HepG2 (cell line): Measurements from ENCODE around the gene ZNF593OS. TPM values are rescaled to one million over a fixed set of nuclear protein-coding genes. Genes with fewer than 3 reads are reported as not detected.

Experiments used
- BCL6 ChIP-seq: IDR thresholded peaks from 2 replicates; pipeline ENCODE4 v1.6.1; 2016; ENCODE audit warnings: missing genetic modification reagents, missing compliant biosample characterization
- GATA4 ChIP-seq: sonication (generic); IDR thresholded peaks from 2 replicates; pipeline ENCODE4 v1.6.1; 2016; ENCODE audit warnings: antibody characterized with exemption, low read depth, borderline replicate concordance
- REL ChIP-seq: sonication (generic); formaldehyde crosslinking; conservative IDR thresholded peaks from 2 replicates; pipeline ENCODE4 v1.8.0; 2022; ENCODE audit warnings: mild to moderate bottlenecking, missing genetic modification reagents, moderate library complexity
- ZBTB40 ChIP-seq, 2 experiments: fragments of 450-650 bp in 1 of 2; sonication (generic) in 1 of 2; formaldehyde crosslinking in 1 of 2; IDR thresholded peaks; 2 replicates each; pipeline versions ENCODE4 v1.6.1 to v1.8.0; 2016 to 2022; ENCODE audit warnings: antibody characterized with exemption in 1 of 2, mild to moderate bottlenecking in 1 of 2, missing genetic modification reagents in 1 of 2
- ZFX ChIP-seq: sonication (generic); formaldehyde crosslinking; IDR thresholded peaks from 2 replicates; pipeline ENCODE4 v1.4.0; 2020; ENCODE audit warnings: mild to moderate bottlenecking, low read depth, missing genetic modification reagents, moderate library complexity
- ZNF460 ChIP-seq: sonication (generic); formaldehyde crosslinking; IDR thresholded peaks from 2 replicates; pipeline ENCODE4 v1.5.1; 2020; ENCODE audit warnings: missing genetic modification reagents, mild to moderate bottlenecking, borderline replicate concordance
- ZNF687 ChIP-seq: sonication (generic); formaldehyde crosslinking; IDR thresholded peaks from 2 replicates; pipeline ENCODE4 v1.5.1; 2020; ENCODE audit warnings: mild to moderate bottlenecking, missing genetic modification reagents, moderate library complexity
- ZNF850 ChIP-seq: sonication (generic); formaldehyde crosslinking; conservative IDR thresholded peaks from 2 replicates; pipeline ENCODE4 v1.9.0; 2021; ENCODE audit warnings: mild to moderate bottlenecking, missing genetic modification reagents
- polyA plus RNA-seq, 8 experiments: library from polyadenylated mRNA; depleted of rRNA in 3 of 8; stranded (reverse) in 7 of 8; unstranded in 1 of 8; fragments of >200 nt; fragmentation: Illumina TruSeq in 4 of 8; extraction: Trizol in 4 of 8; gene quantifications; 2 replicates each; pipeline versions ENCODE4 v1.2.1 to v1.2.3, GENCODE V29; 2011 to 2016; ENCODE audit warnings: low read depth in 4 of 8, missing spikeins in 1 of 8, mixed read lengths in 1 of 8; ENCODE audit not compliant: insufficient read depth in 1 of 8
- total RNA-seq, 5 experiments: library from RNA; depleted of rRNA; stranded (reverse); fragments of >200 nt; fragmentation: Illumina TruSeq; extraction: Trizol; gene quantifications; 2 replicates each; pipeline ENCODE4 v1.2.3, GENCODE V29; 2016; ENCODE audit warnings: low read depth in 1 of 5
- TF ChIP-seq, protein P1 (sequence below): sonication (generic); formaldehyde crosslinking; IDR thresholded peaks from 2 replicates; pipeline ENCODE4 v1.8.1; 2023; ENCODE audit warnings: missing genetic modification reagents, inconsistent platforms, borderline replicate concordance
- TF ChIP-seq, protein P2 (sequence below): sonication (generic); formaldehyde crosslinking; IDR thresholded peaks from 2 replicates; pipeline ENCODE4 v1.4.0; 2020; ENCODE audit warnings: missing genetic modification reagents, mild to moderate bottlenecking, borderline replicate concordance

The ZNF593OS gene
- total and polyA plus RNA-seq, 2 of the 13 experiments (the other 11 are each of a cell fraction or from before 2014, with no cell fraction given): not detected

DNA sequence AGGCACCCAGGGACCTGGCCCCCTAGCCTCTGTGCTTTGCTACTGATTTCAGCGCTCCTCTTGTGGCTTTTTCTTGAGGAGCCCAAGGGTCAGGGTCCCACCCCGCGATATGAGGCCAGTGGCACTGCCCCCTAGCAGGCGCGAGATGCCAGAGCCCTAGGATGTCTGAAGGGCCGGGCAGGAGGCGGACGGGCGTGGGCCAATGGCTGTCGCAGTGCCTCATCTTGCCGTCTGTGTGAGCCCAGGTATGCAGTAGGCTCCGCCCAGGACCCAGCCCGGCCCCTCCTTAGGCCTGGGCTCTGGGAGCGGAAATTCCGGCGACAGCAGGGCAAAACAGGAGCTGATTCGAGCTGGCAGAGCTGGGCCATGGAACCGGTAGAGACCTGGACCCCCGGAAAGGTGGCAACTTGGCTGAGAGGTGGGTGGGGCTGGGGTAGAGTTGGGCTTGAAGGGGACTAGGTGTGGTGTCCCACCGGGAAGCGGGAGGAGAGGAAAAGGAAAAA is 5.6 kb upstream of the ZNF593OS start, which contains the start of gene CNKSR1 (continued):
- peak; percentile 69 for TF ChIP-seq ZNF687 (CRISPR knock-in tag)
- TF ChIP-seq, protein P1, sequence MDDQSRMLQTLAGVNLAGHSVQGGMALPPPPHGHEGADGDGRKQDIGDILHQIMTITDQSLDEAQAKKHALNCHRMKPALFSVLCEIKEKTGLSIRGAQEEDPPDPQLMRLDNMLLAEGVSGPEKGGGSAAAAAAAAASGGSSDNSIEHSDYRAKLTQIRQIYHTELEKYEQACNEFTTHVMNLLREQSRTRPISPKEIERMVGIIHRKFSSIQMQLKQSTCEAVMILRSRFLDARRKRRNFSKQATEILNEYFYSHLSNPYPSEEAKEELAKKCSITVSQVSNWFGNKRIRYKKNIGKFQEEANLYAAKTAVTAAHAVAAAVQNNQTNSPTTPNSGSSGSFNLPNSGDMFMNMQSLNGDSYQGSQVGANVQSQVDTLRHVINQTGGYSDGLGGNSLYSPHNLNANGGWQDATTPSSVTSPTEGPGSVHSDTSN (CRISPR knock-in tag): no peak
- no peak; the same call in 1 of the 2 replicates for TF ChIP-seq ZNF460 (CRISPR knock-in tag)
- no peak for TF ChIP-seq ZBTB40 (IDR thresholded peaks at IDR 0.05)
- TF ChIP-seq ZBTB40 (CRISPR knock-in tag; IDR thresholded peaks at IDR 0.05): peak; percentile 16; the same call in 1 of the 2 replicates
- TF ChIP-seq GATA4: no peak
- TF ChIP-seq ZNF850 (CRISPR knock-in tag): no peak
- TF ChIP-seq, protein P2, sequence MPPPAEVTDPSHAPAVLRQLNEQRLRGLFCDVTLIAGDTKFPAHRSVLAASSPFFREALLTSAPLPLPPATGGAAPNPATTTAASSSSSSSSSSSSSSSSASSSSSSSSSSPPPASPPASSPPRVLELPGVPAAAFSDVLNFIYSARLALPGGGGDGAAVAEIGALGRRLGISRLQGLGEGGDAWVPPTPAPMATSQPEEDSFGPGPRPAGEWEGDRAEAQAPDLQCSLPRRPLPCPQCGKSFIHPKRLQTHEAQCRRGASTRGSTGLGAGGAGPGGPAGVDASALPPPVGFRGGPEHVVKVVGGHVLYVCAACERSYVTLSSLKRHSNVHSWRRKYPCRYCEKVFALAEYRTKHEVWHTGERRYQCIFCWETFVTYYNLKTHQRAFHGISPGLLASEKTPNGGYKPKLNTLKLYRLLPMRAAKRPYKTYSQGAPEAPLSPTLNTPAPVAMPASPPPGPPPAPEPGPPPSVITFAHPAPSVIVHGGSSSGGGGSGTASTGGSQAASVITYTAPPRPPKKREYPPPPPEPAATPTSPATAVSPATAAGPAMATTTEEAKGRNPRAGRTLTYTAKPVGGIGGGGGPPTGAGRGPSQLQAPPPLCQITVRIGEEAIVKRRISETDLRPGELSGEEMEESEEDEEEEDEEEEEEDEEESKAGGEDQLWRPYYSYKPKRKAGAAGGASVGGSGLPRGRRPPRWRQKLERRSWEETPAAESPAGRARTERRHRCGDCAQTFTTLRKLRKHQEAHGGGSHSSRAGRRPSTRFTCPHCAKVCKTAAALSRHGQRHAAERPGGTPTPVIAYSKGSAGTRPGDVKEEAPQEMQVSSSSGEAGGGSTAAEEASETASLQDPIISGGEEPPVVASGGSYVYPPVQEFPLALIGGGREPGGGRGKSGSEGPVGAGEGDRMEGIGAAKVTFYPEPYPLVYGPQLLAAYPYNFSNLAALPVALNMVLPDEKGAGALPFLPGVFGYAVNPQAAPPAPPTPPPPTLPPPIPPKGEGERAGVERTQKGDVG (CRISPR knock-in tag): no peak
- TF ChIP-seq ZFX (CRISPR knock-in tag): peak; percentile 65
- TF ChIP-seq BCL6 (CRISPR knock-in tag): no peak
- no peak for TF ChIP-seq REL
